Measurements from ENCODE around the gene PLA2G5.

- TF ChIP-seq CTCF (IDR thresholded peaks at IDR 0.05; ENCODE audit: low read depth, low read length) (no peak), EZH2phosphoT487 (IDR thresholded peaks at IDR 0.05; ENCODE audit: low read depth) (no peak)
These were observed 32.1 kb upstream of the PLA2G5 start for GRCh38 chr1:20037877-20038276.
